ENCODE results near the gene PGGHG.
"Not testable (repeated sequence)": the region's sequence is repeated elsewhere in the genome, so short reads cannot be mapped to it uniquely, and the experiment has no call there.

Gene PGGHG

DNA sequence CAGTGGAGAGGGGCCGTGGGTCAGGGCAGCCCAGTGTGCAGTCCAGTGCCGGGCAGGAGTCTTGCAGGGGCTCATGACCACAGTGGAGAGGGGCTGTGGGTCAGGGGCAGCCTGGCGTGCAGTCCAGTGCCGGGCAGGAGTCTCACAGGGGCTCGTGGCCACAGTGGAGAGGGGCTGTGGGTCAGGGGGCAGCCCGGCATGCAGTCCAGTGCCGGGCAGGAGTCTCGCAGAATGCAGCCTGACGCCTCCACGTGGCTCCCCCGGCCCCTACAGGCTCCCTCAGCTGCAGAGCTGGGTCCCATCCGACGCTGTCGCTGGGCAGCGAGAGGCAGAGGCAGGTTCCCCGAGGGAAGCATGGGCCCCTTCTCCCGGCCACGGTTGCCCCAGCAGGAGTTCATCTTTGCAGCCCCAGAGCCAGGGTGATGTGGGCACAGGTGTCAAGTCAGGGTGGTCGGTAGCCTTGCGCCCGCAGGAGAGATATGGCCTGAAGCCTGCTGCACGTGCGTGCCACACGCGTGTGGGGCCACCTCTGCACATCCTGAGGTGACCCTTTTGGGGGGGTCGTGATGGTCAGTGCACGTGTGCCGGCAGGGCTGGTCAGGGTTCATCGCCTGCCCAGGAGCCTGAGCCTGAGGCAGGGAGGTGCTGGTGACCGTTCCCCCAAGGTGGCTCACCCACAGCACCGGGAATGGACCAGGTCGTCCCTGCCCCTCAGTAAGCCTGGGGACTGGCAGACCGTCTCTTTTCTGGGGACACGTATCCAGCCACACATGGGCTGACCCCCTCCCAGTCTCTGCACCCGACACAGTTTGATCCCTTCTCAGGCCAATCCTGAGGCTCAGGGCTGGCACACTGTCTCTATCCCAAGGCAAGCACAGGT is 7.5 kb downstream of the PGGHG start:
- in situ Hi-C loops (cut with MboI; ENCODE audit: low sequenced_read_pairs), result no loop called here

DNA sequence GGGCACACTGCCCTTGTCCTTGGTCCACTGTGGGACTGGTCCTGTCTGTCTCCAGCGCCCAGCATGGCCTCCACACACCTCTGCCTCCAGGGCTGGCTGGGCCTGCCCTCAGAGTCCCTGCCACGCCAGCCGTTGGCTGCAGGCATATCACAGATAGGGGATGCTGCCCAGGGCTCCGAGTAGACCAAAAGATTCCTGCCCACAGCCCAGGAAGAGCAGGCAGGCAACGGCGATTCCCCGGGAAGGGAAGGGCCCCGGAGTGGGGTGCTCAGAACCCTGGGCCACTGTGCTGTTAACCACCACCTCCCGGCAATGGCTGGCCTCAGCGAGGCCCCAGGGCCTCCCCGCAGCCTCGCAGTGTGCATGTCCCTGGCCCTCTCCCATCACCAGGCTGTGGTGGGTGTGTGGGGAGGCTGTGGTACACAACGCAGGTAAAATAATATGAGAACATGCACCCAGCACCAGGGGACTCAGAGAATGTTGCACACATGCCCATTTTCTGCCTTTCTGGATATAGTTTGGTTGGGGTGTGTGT is 8.2 kb downstream of the PGGHG start:
- in situ Hi-C loops (cut with MboI; ENCODE audit: low sequenced_read_pairs), result no loop called here

DNA sequence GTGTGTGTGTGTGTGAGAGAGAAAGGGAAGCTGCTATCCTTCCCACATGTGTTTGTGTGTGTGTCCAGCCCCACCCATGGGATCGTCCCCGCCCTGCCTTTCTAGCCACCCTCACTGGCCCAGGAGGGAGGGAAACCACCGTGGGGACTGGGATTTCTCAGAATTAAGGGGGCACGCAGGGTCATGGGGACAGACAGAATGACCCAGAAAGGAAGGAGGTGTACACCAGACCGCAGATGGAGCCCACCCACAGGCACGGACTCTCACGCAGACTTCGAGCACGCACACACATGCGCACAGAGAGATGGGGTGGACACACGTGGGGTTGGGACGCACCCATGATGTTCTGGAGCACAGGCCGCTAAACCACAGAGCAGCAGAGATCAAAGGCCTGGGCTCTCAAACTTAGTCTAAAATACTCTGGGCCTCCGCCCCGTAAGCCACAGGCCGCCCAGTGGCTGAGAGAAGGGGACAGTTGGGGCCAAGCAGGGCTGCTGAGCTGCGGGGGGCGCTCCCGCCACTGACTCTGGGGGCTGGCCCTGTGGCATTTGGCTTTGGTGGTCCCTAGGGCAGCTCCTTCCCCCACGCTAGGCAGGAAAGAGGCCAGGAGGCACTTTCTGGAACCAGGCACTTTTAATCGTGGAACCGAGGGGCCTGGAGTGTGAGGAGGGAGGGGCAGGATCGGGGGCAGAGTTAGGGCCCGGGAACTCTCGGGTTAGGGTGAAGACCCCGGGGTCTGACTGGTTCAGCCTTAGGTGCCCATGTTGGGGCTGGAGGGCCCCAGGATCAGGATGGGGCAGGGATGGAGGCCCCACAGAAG is 8.9 kb downstream of the PGGHG start:
- in situ Hi-C loops (cut with MboI; ENCODE audit: low sequenced_read_pairs), result no loop called here

DNA sequence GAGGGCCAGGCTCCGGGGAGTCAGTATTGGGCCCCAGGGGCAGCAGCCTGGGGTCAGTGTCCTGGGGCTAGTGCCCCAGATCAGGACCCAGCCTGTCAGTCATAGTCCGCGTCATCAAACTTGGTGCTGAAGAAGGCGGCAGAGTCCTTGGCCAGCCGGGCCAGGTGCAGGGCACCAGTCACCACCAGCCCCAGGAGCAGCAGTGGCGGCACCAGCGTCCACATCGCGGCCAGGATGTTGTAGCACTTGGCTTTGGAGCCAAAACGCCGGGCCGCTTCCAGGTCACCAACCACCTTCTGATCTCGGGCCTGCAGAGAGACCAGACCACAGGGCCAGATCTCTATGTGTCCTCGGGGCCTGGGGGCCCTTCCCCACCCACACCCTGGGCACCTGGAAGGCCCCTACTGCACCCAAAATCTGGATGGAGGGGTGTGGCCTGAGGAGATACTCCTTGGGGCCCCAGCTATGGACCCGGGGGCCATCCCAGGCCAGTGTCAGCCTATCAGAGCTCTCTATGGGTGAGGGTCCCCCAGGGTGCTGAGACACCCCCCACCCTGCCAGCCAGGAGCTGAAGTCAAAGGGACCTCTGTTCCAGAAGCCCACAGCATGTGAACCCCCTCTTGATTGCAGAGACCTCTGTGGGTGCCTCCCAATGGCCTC is 9.6 kb downstream of the PGGHG start:
- in situ Hi-C loops (cut with MboI; ENCODE audit: low sequenced_read_pairs), result no loop called here

DNA sequence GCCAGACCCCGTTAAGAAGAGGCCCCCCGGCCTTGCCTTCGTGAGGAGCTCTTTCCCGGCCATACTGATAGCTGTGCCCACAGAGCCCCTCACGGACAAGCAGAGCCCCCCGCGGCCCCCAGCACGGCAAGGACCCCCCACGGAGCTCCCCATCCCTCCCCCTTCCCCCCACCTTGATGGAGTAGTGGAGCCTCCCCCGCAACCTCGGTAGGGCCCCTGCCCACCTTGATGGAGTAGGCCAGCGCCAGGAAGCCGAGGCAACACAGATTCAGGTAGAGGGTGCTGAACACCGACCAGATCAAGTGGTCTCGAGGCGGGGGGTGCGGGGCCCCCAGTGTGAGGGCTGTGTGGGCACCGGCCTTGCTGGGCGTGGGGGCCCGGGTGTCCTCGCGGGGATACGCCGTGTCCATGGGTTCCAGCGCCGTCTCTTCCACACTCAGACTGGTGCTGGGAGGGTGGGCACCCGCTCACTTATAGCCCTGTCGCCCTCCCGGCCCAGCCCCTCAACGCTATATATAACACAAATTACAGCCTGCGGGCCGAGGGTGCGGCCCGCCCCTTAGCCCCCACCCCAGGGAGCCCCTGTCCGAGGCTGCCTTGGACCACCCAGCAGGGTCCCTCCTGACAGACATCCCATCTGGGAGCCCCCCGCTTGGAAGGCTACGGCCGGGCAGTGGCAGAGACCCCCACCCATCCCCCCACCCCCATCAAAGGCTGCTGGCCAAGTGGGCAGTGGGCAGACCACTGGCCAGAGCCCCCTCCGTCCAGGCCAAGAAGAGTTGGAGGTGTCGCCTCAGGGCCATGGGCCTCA is 10.4 kb downstream of the PGGHG start, which contains the start of gene IFITM5:
IFITM5 (minus strand) TSS at position 446 of the 811 bp plus-strand sequence; CDS start at position 410, 36 bp downstream.
- in situ Hi-C loops (cut with MboI; ENCODE audit: low sequenced_read_pairs), result no loop called here

DNA sequence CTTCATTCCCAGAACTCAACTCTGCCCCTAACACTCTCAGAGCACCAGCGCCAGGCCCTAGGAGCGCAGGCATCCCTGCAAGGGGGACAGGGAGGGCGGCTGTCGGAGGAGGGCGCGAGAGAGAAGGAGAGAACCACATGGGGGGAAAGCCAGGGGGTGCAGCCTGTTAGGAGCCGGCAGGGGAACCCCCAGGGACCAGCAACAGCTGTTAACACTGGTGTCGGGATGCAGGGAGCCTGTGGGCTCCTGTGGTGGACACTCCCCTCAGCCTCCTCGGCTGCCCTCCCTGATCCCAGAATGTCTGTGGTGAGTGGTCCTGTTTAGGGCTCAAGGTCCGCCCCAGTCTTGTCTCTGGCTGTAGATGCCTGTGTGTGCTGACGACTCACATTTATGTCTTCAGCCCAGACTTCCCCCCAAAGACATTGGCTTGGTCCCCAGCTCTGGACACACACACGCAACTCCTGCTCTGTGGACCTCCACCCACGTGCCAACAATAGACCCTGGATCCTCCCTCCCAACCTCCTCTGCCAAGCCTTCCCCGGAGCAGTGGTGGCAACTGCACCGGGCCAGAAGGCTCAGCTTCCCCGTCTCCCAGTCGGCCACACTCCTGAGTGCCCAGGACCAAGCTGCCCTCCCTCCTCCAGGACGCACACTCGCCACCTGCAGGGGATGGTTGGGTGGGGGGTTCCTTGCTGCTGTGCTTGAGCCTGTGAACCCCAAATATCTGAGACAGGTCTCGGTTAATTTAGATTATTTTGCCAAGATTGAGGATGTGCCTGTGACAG is 11.2 kb downstream of the PGGHG start:
- in situ Hi-C loops (cut with MboI; ENCODE audit: low sequenced_read_pairs), result no loop called here

DNA sequence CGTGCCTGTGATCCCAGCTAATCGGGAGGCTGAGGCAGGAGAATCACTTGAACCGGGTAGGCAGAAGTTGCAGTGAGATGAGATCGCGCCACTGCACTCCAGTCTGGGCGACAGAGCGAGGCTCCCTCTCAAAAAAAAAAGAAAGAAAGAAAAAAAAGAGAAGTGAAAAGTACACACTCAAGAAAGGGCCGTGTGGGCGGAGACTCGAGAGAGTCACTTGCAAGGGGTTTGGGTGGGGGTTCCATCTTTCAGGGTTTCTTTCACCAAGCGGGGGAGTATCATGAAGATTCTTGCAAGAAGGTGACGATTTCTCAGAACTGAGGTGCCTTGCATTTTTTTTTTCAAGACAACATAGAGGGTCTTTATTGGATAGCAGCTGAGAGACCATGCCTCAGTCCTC is 14.4 kb downstream of the PGGHG start:
- in situ Hi-C loops (cut with MboI; ENCODE audit: low sequenced_read_pairs), result no loop called here

DNA sequence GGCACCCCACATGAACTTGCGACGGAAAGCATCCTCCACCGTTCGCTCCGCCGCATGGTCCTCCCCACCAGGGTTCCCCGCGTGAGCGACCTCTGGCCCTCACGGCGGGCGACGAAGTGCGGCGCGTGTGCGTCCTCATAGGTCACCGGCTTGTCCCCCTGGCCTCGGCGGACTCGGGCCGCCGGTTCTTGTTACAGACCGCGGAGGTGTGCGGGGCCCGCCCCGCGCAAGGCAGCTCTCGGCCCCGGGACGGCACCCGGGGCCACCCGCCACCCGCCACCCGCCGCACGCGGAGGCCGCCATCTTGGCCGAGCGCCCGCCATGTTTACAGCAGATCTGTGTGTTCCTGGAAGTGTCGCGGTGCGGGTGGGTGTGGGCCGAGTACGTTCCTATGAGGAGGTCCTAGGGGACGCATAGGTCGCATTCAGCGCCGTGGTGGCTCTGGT is 15.2 kb downstream of the PGGHG start:
- in situ Hi-C loops (cut with MboI; ENCODE audit: low sequenced_read_pairs), result no loop called here

DNA sequence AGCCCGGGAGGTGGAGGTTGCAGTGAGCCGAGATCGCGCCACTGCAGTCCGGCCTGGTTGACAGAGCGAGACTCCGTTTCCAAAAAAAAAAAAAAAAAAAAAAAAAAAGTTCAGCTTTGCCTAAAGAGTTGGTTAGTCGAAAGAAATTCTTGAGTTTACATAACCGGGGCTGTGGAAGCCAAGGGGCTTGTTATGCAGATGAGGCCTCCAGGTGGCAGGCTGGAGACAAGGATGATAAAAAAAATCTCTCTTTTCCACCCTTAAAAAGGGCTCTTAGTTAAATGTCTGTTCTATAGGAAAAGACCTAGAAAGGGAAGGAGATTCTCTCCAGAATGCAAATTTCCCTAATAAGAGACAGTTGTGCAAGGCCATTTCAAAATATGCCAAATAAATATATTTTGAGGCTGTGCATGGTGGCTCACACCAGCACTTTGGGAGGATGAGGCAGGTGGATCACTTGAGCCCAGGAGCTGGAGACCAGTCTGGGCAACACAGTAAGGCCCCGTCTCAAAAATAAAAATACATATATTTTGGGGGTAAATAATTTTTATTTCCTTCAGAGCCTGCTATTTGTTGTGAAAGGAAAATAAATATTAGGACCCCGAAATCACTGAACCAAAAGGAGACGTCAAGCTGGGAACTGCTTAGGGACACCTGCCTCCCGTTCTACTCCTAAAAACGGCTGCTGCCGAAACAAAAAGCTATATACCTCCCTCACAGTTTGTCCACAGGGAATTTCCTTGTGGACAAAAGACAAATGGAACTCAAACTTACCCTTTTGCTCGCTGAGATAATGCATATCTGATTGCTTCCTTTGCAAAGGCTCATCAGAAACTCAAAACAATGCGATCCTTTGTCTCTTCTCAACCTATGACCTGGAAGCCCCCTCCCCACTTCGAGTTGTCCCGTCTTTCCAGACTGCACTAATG is 16.3 kb downstream of the PGGHG start:
- in situ Hi-C loops (cut with MboI; ENCODE audit: low sequenced_read_pairs), result no loop called here

DNA sequence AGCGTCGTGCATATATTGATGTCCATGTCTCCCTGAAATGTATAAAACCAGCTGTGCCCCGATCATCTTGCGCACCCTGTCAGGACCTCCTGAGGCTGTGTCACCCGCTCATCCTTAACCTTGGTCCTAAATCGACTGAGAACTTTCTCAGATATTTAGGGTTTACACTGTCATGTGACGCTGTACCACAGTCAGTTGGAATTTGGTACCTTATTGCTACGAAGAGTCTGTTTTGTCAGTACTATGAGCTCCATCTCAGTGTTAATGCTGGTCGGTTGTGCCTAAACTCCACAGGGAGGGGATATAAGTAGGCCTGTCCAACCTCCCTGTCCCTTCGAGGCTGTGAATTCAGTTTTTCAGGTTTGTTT is 16.9 kb downstream of the PGGHG start:
- in situ Hi-C loops (cut with MboI; ENCODE audit: low sequenced_read_pairs), result no loop called here

DNA sequence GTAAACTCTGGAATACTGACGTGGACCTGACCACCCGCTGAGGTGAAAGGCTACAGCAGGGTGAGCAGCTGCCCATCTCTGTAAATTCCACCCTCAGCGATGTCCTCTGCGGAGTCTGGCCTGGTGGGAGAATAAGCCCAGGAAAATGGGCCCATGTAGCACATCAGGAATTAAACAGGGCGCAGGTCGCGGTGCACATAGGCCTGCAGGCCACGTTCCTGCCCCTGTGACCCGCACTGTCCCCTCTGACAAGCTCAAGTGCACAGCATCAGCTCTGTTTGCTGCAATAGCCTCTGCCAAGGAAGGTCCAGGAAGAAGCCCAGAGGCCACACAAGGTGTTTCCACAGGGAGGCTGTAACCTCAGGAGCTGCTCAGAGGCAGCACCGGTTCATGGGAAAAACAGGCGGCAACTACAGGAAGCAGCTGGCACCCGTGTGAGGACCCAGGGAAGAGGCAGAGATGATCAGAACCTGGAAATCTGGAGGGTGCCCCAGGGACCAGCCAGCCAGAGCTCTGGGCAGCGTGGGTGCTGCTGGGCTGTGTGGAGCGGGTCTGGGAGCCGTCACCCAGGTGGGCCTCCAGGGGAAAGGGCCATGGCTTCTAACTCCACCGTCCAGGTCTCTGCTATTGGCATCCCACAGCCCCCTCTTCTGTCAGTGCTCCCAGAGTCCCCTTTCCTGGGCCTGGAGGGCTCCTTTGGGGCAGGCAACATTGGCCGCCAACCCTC is 17.9 kb downstream of the PGGHG start:
- in situ Hi-C loops (cut with MboI; ENCODE audit: low sequenced_read_pairs), result no loop called here

DNA sequence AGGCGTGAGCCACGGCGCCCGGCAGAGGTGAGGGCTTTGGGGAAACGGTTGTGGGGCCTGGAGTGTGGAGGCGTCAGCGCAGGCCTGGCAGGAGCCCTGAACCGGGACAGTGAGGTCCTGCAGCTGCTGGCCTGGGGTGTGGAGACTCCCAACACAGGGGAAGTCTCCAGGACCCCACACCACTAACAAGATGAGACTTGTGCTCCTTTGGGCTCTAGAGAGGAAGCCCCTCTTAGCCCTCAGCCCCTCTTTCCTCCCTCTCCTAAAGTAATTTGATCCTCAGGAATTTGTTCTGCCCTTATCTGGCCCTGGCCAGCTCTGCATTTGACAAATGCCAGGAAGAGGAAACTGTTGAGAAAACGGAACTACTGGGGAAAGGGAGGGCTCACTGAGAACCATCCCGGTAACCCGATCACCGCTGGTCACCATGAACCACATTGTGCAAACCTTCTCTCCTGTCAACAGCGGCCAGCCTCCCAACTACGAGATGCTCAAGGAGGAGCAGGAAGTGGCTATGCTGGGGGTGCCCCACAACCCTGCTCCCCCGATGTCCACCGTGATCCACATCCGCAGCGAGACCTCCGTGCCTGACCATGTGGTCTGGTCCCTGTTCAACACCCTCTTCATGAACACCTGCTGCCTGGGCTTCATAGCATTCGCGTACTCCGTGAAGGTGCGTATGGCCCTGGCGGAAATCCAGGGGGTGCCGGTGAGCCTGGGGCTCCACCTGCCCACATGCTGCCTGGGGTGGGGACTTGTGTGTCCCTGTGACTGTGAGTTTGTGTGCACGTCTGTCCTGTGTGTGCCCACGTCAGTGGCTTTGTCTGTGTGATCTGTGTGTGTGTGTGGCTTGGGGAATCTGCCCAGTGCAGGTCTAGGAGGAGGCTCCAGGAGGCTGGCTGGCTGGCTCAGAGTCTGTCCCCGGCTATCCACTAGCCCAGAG is 19.1 kb downstream of the PGGHG start, which contains the start of gene IFITM2:
IFITM2 (plus strand) TSS at position 51 of the 943 bp plus-strand sequence; CDS start at position 428, 377 bp downstream.
- in situ Hi-C loops (cut with MboI; ENCODE audit: low sequenced_read_pairs), result not testable (repeated sequence)

DNA sequence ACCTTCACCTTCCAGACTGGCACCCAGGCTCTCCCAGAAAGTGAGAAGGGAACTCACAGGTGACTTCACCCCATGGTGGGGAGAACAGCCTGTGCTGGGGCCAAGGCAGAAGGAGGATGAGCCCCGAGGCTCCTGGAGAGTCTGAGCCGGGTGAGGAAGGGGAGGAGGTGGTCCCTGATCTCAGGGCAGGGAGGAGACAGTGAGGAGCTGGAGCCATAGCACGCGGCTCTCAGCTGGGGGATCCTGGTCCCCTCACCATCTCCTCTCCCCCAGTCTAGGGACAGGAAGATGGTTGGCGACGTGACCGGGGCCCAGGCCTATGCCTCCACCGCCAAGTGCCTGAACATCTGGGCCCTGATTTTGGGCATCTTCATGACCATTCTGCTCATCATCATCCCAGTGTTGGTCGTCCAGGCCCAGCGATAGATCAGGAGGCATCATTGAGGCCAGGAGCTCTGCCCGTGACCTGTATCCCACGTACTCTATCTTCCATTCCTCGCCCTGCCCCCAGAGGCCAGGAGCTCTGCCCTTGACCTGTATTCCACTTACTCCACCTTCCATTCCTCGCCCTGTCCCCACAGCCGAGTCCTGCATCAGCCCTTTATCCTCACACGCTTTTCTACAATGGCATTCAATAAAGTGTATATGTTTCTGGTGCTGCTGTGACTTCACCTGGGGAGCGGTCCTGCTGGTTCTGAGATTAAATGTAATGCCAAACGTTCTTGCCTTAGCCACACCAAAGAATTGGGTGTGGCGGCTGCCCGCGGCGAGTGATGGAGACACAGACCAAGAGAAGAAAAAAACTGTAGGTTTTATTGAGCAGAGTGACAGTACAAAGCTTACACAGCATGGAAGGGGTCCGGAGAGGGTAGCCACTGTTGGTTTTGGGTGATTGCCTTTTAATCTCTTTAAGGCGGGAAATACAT is 20.1 kb downstream of the PGGHG start:
- in situ Hi-C loops (cut with MboI; ENCODE audit: low sequenced_read_pairs), result not testable (repeated sequence)

DNA sequence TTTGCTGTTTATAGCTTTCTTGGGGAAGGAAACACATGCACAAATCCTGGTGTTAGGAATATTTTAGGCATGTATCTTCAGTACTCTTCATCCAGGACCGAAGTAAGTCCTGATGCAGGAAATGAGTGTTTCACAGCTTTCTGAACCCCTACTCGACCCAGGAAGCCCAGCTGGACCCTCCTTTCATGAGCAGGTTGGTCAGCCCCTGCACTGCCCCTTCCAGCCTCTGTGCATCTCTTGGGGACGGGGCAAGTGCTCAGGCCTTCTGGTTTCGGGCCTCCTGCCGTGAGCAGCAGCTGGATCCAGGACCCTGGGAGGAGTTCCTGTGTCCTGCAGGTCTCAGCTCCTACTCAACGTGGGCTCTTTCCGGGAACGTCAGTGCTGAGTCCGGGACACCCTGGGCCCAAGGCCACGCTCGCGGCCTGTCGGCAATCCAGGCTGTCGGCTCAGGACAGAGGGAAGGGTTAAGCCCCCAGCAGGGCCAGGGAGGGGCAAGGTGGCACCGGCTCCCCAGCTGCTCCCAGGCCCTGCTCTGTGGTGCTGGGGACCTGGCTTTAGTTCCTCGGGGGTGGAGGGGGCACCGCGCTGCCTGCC is 21.1 kb downstream of the PGGHG start:
- in situ Hi-C loops (cut with MboI; ENCODE audit: low sequenced_read_pairs), result not testable (repeated sequence)

Measured in hTERT RPE-1 (cell line).